ENCODE measurements around the gene IQCB1.

The IQCB1 gene

DNA sequence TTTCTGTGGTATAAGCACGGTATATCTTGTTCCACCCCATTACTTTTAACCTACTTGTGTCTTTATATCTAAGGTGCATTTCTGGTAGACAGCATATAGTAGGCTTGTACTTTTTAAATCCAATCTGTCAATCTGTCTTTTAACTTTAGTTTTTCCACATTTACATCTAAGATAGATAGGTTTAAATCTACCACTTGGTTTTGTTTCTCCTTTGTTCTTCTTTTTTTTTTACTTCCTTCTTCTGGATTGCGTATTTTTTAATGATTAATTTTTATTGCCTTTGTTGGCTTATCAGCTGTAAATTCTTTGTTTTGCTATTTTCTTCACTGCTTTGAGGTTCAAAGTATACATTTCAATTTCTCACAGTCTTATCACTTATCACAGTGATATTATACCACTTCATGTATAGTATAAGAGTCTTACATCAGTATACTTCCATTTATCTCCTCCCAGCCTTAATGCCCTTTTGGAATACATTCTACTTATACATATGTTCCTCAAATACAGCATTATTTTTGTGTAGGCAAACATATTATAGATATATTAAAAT is 31.0 kb downstream of the IQCB1 start:
- no peak for TF ChIP-seq NFIC (IDR thresholded peaks at IDR 0.05)
- TF ChIP-seq RAD21 (IDR thresholded peaks at IDR 0.05; ENCODE audit: low read depth): no peak
- no peak for TF ChIP-seq ZBTB7A (IDR thresholded peaks at IDR 0.05; ENCODE audit: low read depth)
- TF ChIP-seq TAF1 (IDR thresholded peaks at IDR 0.05; ENCODE audit: low read depth): no peak
- TF ChIP-seq CREB1 (IDR thresholded peaks at IDR 0.05; ENCODE audit: low read depth): no peak
- no peak for TF ChIP-seq EGR1 (IDR thresholded peaks at IDR 0.05)
- no peak for TF ChIP-seq FOXM1 (IDR thresholded peaks at IDR 0.05; ENCODE audit: borderline replicate concordance, low read depth)
- TF ChIP-seq CEBPB (IDR thresholded peaks at IDR 0.05): no peak
- TF ChIP-seq, protein P1, sequence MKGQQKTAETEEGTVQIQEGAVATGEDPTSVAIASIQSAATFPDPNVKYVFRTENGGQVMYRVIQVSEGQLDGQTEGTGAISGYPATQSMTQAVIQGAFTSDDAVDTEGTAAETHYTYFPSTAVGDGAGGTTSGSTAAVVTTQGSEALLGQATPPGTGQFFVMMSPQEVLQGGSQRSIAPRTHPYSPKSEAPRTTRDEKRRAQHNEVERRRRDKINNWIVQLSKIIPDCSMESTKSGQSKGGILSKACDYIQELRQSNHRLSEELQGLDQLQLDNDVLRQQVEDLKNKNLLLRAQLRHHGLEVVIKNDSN (IDR thresholded peaks at IDR 0.05): no peak
- TF ChIP-seq TEAD4 (IDR thresholded peaks at IDR 0.05): no peak
- no peak for TF ChIP-seq YY1 (IDR thresholded peaks at IDR 0.05; ENCODE audit: low read depth)
- TF ChIP-seq, protein P2, sequence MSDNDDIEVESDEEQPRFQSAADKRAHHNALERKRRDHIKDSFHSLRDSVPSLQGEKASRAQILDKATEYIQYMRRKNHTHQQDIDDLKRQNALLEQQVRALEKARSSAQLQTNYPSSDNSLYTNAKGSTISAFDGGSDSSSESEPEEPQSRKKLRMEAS (IDR thresholded peaks at IDR 0.05): no peak
- TF ChIP-seq, protein P3, sequence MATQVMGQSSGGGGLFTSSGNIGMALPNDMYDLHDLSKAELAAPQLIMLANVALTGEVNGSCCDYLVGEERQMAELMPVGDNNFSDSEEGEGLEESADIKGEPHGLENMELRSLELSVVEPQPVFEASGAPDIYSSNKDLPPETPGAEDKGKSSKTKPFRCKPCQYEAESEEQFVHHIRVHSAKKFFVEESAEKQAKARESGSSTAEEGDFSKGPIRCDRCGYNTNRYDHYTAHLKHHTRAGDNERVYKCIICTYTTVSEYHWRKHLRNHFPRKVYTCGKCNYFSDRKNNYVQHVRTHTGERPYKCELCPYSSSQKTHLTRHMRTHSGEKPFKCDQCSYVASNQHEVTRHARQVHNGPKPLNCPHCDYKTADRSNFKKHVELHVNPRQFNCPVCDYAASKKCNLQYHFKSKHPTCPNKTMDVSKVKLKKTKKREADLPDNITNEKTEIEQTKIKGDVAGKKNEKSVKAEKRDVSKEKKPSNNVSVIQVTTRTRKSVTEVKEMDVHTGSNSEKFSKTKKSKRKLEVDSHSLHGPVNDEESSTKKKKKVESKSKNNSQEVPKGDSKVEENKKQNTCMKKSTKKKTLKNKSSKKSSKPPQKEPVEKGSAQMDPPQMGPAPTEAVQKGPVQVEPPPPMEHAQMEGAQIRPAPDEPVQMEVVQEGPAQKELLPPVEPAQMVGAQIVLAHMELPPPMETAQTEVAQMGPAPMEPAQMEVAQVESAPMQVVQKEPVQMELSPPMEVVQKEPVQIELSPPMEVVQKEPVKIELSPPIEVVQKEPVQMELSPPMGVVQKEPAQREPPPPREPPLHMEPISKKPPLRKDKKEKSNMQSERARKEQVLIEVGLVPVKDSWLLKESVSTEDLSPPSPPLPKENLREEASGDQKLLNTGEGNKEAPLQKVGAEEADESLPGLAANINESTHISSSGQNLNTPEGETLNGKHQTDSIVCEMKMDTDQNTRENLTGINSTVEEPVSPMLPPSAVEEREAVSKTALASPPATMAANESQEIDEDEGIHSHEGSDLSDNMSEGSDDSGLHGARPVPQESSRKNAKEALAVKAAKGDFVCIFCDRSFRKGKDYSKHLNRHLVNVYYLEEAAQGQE (IDR thresholded peaks at IDR 0.05; ENCODE audit: low read depth): no peak
- TF ChIP-seq EP300 (IDR thresholded peaks at IDR 0.05; ENCODE audit: borderline replicate concordance): no peak

GRCh38 chr3:121800906-121801305 is 34.0 kb downstream of the IQCB1 start:
- TF ChIP-seq YY1 (IDR thresholded peaks at IDR 0.05; ENCODE audit: low read depth) (no peak), CREB1 (IDR thresholded peaks at IDR 0.05; ENCODE audit: low read depth) (no peak), TEAD4 (IDR thresholded peaks at IDR 0.05) (no peak), FOXM1 (IDR thresholded peaks at IDR 0.05; ENCODE audit: borderline replicate concordance, low read depth) (no peak), ZBTB7A (IDR thresholded peaks at IDR 0.05; ENCODE audit: low read depth) (no peak), TAF1 (IDR thresholded peaks at IDR 0.05; ENCODE audit: low read depth) (no peak), NFIC (IDR thresholded peaks at IDR 0.05) (no peak), CEBPB (IDR thresholded peaks at IDR 0.05) (no peak), RAD21 (IDR thresholded peaks at IDR 0.05; ENCODE audit: low read depth) (no peak), EGR1 (IDR thresholded peaks at IDR 0.05) (no peak), TCF12 (IDR thresholded peaks at IDR 0.05; ENCODE audit: low read depth) (no peak), EP300 (IDR thresholded peaks at IDR 0.05; ENCODE audit: borderline replicate concordance) (no peak)
- TF ChIP-seq, protein P3 (IDR thresholded peaks at IDR 0.05; ENCODE audit: low read depth): no peak
- TF ChIP-seq, protein P2 (IDR thresholded peaks at IDR 0.05): no peak
- TF ChIP-seq, protein P1 (IDR thresholded peaks at IDR 0.05): no peak

- TF ChIP-seq TAF1 (IDR thresholded peaks at IDR 0.05; ENCODE audit: low read depth): no peak
- no peak for TF ChIP-seq ZBTB7A (IDR thresholded peaks at IDR 0.05; ENCODE audit: low read depth)
- TF ChIP-seq YY1 (IDR thresholded peaks at IDR 0.05; ENCODE audit: low read depth): no peak
- TF ChIP-seq RAD21 (IDR thresholded peaks at IDR 0.05; ENCODE audit: low read depth): no peak
- no peak for TF ChIP-seq CREB1 (IDR thresholded peaks at IDR 0.05; ENCODE audit: low read depth)
These were observed 37.9 kb downstream of the IQCB1 start for GRCh38 chr3:121796970-121797369.

GRCh38 chr3:121794264-121794983 is 40.4 kb downstream of the IQCB1 start:
- TF ChIP-seq ZBTB7A (IDR thresholded peaks at IDR 0.05; ENCODE audit: low read depth) (no peak), EGR1 (IDR thresholded peaks at IDR 0.05) (no peak), CREB1 (IDR thresholded peaks at IDR 0.05; ENCODE audit: low read depth) (no peak), TAF1 (IDR thresholded peaks at IDR 0.05; ENCODE audit: low read depth) (no peak)
- TF ChIP-seq, protein P1 (IDR thresholded peaks at IDR 0.05): no peak

GRCh38 chr3:121793078-121793477 is 41.8 kb downstream of the IQCB1 start:
- TF ChIP-seq, protein P2 (IDR thresholded peaks at IDR 0.05): no peak
- no peak for TF ChIP-seq EP300 (IDR thresholded peaks at IDR 0.05; ENCODE audit: borderline replicate concordance)
- TF ChIP-seq FOXM1 (IDR thresholded peaks at IDR 0.05; ENCODE audit: borderline replicate concordance, low read depth): no peak
- TF ChIP-seq, protein P1 (IDR thresholded peaks at IDR 0.05): no peak
- TF ChIP-seq TAF1 (IDR thresholded peaks at IDR 0.05; ENCODE audit: low read depth): no peak
- no peak for TF ChIP-seq CEBPB (IDR thresholded peaks at IDR 0.05)
- TF ChIP-seq, protein P3 (IDR thresholded peaks at IDR 0.05; ENCODE audit: low read depth): no peak
- no peak for TF ChIP-seq YY1 (IDR thresholded peaks at IDR 0.05; ENCODE audit: low read depth)
- TF ChIP-seq TEAD4 (IDR thresholded peaks at IDR 0.05): no peak
- TF ChIP-seq CREB1 (IDR thresholded peaks at IDR 0.05; ENCODE audit: low read depth): no peak
- TF ChIP-seq RAD21 (IDR thresholded peaks at IDR 0.05; ENCODE audit: low read depth): no peak
- no peak for TF ChIP-seq ZBTB7A (IDR thresholded peaks at IDR 0.05; ENCODE audit: low read depth)
